ENCODE measurements around the gene PHF5A.
"Not testable (repeated sequence)": the region's sequence is repeated elsewhere in the genome, so short reads cannot be mapped to it uniquely, and the experiment has no call there.

Gene PHF5A

GRCh38 chr22:41448189-41448808 is 20.2 kb downstream of the PHF5A start:
- DNase-seq (ENCODE audit: extremely low read depth in 1 of 2, low read depth in 1 of 2) = peak; percentile 73 to 76

DNA sequence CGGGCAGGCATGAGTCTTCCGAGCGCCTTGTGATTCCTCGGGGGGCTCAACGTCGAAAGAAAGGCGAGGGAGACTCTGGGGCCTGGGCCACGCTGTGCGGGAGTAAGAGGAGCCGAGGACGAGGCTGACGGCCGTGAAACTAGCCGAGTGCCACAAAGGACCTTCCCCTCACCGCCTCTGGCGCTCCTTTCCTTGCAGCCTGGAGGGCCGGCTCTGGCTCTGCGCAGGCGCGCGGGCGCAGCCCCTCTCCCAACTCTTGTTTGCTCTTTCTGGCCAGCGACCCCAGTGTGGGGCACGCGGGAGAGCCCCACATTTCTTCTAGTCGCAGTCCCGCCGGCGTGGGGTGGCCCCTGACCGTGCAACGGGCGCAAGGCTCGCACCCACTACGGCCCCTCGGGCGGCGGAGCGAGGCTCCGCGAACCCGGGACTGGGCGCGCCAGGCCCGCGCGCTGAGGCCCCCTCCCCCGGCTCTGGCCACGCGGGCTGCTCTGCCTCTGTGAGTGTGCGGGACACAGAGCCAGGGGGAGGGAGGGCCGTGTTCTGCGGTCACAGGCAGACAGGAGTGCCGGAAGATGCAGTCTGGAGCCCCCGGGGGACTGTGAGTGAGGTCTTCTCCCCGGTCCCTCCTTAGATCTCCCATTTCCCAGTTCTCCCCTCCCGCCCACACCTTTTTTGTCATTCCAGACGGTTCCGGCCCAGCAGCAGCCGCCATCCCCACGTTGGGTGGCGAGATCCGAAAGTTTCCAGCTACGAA is 20.9 kb downstream of the PHF5A start:
- peak in 1 of 2 donors; percentile 40 for DNase-seq (ENCODE audit: extremely low read depth in 1 of 2, low read depth in 1 of 2)

DNA sequence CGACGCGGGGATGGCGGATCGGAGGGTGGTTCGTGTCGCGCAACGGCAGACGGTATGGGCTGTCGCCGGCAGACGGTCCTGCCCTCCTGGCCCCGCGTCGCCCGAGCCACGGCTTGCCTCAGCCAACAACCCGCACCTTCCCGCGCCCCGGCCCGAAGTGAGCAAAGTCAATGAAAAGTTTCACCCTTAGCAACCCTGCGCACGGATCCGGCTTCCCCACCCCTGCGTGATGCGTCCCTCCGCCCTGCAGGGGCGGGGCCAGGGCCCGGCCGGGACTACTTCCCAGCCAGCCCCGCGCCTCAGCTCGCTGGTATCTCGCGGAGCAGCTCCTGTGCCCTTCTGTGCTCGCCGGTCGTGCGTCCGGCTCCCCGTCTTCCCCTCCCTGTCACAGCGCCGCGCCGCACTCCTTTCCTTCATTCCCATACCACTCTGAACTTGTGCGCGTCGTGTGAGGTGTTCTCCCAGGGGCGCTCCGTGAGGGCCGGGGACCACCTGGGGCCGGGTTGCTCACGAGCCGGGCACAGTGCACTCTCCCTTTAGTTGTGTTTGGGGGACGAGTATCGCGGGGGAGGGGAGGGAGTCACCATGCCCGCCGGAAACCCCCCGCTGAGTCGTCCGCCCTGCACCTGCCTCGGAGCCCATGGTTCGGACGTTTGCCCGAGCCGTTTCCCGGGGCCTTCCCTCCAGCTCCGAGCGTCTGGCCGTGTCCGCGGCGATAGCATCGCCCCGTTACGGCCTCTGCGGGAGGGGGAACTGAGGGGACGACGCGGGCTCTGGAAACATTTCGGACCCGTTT is 21.7 kb downstream of the PHF5A start, which contains the start of gene TOB2:
TOB2 (minus strand) TSS at position 163 of the 796 bp plus-strand sequence. CDS start 9,456 bp downstream, outside the sequence.
- DNase-seq (ENCODE audit: extremely low read depth in 1 of 2, low read depth in 1 of 2) = peak; percentile 82 to 90

- DNase-seq (ENCODE audit: extremely low read depth in 1 of 2, low read depth in 1 of 2) = no peak
These were observed 22.4 kb downstream of the PHF5A start for GRCh38 chr22:41446057-41446501.

DNA sequence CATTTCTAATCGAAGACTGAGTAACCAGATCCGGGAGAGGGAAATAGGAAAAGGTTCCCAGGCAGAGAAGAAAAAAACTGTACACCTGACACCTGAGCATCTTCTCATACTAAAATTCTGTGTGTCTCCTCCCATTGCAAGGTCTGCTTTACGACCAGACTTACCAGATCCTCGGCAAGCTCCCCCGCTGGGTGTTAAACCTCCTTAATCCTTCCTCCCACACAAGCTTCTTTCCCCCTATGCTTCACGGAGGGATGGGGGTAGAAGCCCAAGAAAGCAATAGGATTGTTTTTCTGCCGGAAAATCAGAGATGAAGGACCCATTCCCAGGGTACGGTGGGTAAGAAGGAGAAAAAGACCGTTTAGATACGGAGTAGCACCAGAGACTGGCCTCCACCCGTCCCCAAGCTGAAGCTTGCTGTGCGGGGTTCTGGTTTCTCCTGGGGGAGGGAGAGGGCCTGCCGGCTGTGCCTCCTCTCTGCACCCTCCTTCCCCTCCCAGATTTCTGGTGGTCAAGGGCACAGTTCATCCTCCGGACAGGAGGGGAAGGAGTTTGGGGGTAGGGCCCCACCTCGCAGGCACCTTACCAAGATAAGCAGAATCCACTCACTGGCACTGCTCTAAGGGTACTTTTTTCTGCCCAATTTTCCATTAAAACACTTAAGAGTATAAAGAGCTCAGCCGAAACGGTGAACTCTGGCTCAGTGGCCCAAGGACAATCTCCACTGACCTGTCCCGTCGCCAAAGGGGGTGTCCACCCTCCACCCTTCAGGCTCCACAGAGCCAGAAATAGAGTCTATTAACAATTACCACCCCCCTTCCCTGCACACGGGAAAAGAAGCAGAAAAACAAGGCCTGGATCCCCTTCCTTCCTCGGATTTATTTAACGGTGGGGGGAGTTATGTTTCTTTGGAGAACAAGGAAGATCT is 23.1 kb downstream of the PHF5A start:
- no peak for DNase-seq (ENCODE audit: extremely low read depth in 1 of 2, low read depth in 1 of 2)

- peak; percentile 49 to 67 for DNase-seq (ENCODE audit: extremely low read depth in 1 of 2, low read depth in 1 of 2)
These were observed 23.9 kb downstream of the PHF5A start for GRCh38 chr22:41444360-41445128.

DNA sequence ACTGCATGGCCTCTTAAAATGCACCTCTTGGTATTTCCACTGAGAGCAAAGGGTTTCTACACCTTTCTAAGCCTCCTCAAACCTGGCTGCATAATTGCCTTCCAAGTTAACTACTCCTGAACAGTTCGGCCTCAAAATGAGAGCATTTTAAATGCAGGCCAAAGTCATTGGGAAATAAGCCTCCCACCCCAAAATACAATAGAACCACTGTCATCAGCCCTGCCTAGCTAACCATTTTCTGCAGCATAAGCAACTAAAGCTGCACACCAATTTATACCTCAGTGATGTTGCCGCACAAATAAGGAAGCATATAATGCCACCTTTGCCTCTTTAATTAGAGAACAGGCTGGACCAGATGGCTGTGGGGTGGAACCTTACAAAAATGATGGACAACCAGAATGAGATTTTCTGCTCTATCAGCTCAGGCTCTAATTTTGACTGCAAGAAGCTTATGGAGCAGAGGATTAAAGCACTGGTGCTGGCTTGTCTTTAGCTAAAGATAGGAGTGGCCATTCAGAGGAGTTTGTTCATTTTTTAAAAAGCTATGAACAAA is 26.2 kb downstream of the PHF5A start:
- DNase-seq (ENCODE audit: extremely low read depth in 1 of 2, low read depth in 1 of 2) = no peak

DNA sequence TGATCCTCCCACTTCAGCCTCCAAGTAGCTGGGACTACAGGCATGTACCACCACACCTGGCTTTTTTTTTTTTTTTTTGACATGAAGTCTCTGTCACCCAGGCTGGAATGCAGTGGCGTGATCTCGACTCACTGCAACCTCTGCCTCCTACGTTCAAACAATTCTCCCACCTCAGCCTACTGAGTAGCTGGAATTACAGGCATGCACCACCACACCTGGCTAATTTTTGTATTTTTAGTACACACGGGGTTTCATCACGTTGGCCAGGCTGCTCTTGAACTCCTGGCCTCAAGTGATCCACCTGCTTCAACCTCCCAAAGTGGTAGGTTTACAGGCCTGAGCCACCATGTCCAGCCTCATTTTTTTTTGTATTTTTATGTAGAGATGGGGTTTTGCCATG is 28.0 kb downstream of the PHF5A start:
- DNase-seq (ENCODE audit: extremely low read depth in 1 of 2, low read depth in 1 of 2) = not testable (repeated sequence)

GRCh38 chr22:41437198-41437597 is 31.3 kb downstream of the PHF5A start:
- DNase-seq (ENCODE audit: extremely low read depth in 1 of 2, low read depth in 1 of 2) = no peak

- DNase-seq (ENCODE audit: extremely low read depth in 1 of 2, low read depth in 1 of 2) = no peak
These were observed 32.0 kb downstream of the PHF5A start for GRCh38 chr22:41436322-41437113.

- DNase-seq (ENCODE audit: extremely low read depth in 1 of 2, low read depth in 1 of 2) = no peak
These were observed 32.9 kb downstream of the PHF5A start for GRCh38 chr22:41435560-41435959.

GRCh38 chr22:41434361-41435003 is 34.0 kb downstream of the PHF5A start:
- DNase-seq (ENCODE audit: extremely low read depth in 1 of 2, low read depth in 1 of 2) = not testable (repeated sequence)

- not testable (repeated sequence) for DNase-seq (ENCODE audit: extremely low read depth in 1 of 2, low read depth in 1 of 2)
These were observed 35.0 kb downstream of the PHF5A start for GRCh38 chr22:41433480-41433879.

- no peak for DNase-seq (ENCODE audit: extremely low read depth in 1 of 2, low read depth in 1 of 2)
These were observed 36.8 kb downstream of the PHF5A start for GRCh38 chr22:41431656-41432055.

DNA sequence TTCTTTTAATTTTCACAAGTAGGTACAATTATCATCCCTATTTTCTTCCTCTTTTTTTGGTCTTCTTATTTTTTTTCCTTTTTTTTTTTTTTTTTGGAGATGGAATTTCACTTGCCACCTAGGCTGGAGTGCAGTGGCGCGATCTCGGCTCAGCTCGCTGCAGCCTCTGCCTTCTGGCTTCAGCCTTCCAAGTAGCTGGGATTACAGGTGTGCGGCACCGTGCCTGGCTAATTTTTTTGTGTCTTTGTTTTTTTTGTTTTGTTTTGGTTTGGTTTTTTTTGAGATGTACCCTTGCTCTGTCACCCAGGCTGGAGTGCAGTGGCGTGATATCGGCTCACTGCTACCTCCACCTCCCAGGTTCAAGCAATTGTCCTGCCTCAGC is 38.5 kb downstream of the PHF5A start:
- DNase-seq (ENCODE audit: extremely low read depth in 1 of 2, low read depth in 1 of 2) = no peak

- no peak for DNase-seq (ENCODE audit: extremely low read depth in 1 of 2, low read depth in 1 of 2)
These were observed 39.1 kb downstream of the PHF5A start for GRCh38 chr22:41429232-41429950.

DNA sequence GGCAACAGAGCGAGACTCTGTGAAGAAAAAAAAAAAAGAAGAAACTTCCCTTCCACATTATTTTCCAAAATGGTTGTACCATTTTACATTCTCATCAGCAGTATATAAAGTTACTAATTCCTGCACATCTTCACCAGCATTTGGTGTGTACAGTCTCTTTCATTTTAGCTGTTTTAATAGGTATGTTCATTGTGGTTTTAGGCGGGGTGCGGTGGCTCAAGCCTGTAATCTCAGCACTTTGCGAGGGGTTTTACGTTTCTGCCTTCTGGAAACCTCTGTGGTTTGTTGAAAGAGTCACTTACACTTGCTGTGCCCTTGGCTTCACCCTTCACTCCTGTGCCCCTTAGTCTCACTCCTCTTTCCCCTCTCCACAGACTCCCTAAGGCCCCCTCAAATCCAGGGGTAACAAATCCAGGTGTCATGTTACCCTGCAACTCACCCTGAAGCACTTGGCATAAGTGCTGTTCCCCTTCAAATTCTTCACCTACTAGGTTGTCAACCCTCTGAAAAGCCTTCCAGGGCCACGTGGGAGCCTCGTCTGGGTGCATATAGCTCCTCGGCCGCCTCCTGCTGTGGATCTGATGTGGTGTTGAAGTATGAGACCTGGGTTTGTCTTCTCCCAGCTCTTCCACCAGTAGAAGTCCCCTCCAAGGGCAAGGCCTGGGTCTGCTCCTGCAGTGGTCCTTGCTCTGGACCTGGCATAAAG is 42.7 kb downstream of the PHF5A start:
- no peak for DNase-seq (ENCODE audit: extremely low read depth in 1 of 2, low read depth in 1 of 2)
